ENCODE data around the gene RPS5.

- TF ChIP-seq CTCF (IDR thresholded peaks at IDR 0.05) (no peak), ZFX (IDR thresholded peaks at IDR 0.05; ENCODE audit: borderline replicate concordance) (no peak)
These were observed 7.8 kb upstream of the RPS5 start for GRCh38 chr19:58379246-58379645.
